Tibial nerve (tissue), 4 donors: Measurements from ENCODE around the gene ADGRG3. TPM values are rescaled to one million over a fixed set of nuclear protein-coding genes. Genes with fewer than 3 reads are reported as not detected.

Source experiments
- DNase-seq, 2 donors: peaks; one replicate each; pipeline ENCODE4 v3.0.0-alpha.2; 2019; ENCODE audit warnings: low spot score in 2 of 2
- H3K27ac ChIP-seq, 4 donors: fragments of 200-600 bp; sonication (generic) in 3 of 4; one replicate each; pipeline ENCODE4 v1.5.1; 2017 to 2019; ENCODE audit warnings: mild to moderate bottlenecking in 1 of 4
- H3K27me3 ChIP-seq, 2 donors: fragments of 200-600 bp; sonication (generic) in 1 of 2; one replicate each; pipeline versions ENCODE4 v1.5.1 to v1.6.0; 2017 to 2019
- H3K36me3 ChIP-seq, 3 donors: fragments of 200-600 bp; sonication (generic); one replicate each; pipeline ENCODE4 v1.5.1; 2018 to 2019
- H3K4me1 ChIP-seq, 4 donors: fragments of 200-600 bp; sonication (generic) in 3 of 4; one replicate each; pipeline ENCODE4 v1.5.1; 2017 to 2019
- H3K4me3 ChIP-seq, 4 donors: fragments of 200-600 bp; sonication (generic) in 3 of 4; one replicate each; pipeline ENCODE4 v1.5.1; 2017 to 2019; ENCODE audit warnings: mild to moderate bottlenecking in 1 of 4, moderate library complexity in 1 of 4
- H3K9me3 ChIP-seq, 4 donors: fragments of 200-600 bp; sonication (generic) in 3 of 4; one replicate each; pipeline ENCODE4 v1.5.1; 2017 to 2019
- CTCF ChIP-seq, 5 experiments: fragments of 200-600 bp in 3 of 5; fragments of 450-650 bp in 2 of 5; sonication (generic) in 3 of 5; IDR thresholded peaks; one replicate each; pipeline ENCODE4 v1.5.1; 2016 to 2019; ENCODE audit warnings: antibody characterized with exemption in 5 of 5, mild to moderate bottlenecking in 3 of 5, moderate library complexity in 2 of 5
- EP300 ChIP-seq, 2 donors: sonication (generic); formaldehyde crosslinking; IDR thresholded peaks; one replicate each; pipeline ENCODE4 v1.6.1; 2017; ENCODE audit warnings: antibody characterized with exemption in 2 of 2, mild to moderate bottlenecking in 1 of 2
- POLR2A ChIP-seq, 2 donors: fragments of 450-650 bp; IDR thresholded peaks; one replicate each; pipeline ENCODE4 v1.6.1; 2017; ENCODE audit warnings: antibody characterized with exemption in 2 of 2, mild to moderate bottlenecking in 2 of 2, moderate library complexity in 2 of 2
- WGBS, 2 donors: methylation state at CpG; one replicate each; pipeline ENCODE4 v1.1.5; 2018; 5-methylcytosine and 5-hydroxymethylcytosine counted together
- total RNA-seq, 4 donors: library from RNA; depleted of rRNA; stranded (reverse); fragments of >200 nt; gene quantifications; one replicate each; pipeline ENCODE4 v1.1.0, GENCODE V29; 2016

The ADGRG3 gene
- total RNA-seq, 4 donors from 2014 or later = 0.21 to 1.8 (median 0.90) TPM; not detected in 1

GRCh38 chr16:57683636-57684545, 15.8 kb downstream of the ADGRG3 start:
- Histone ChIP-seq H3K27me3 (no peaks in the 10 kb centered on the region), H3K27ac (no peak overlapping the region), H3K4me1 (no peaks in the 10 kb centered on the region), H3K4me3 (no peak overlapping the region), H3K9me3 (no peaks in the 10 kb centered on the region), H3K36me3 (no peaks in the 10 kb centered on the region)
- TF ChIP-seq EP300 (IDR thresholded peaks at IDR 0.05) = no peak
- no peak for TF ChIP-seq POLR2A (IDR thresholded peaks at IDR 0.05)
- TF ChIP-seq CTCF (IDR thresholded peaks at IDR 0.05) = no peak
- DNase-seq = no peak
- WGBS, 2 donors = 80 to 81% methylated on average over 18 of the region's 18 CpGs

- no peak for DNase-seq
- Histone ChIP-seq H3K9me3 (no peaks in the 10 kb centered on the region), H3K27me3 (no peaks in the 10 kb centered on the region), H3K4me3 (no peak overlapping the region), H3K4me1 (no peaks in the 10 kb centered on the region), H3K27ac (no peak overlapping the region), H3K36me3 (no peaks in the 10 kb centered on the region)
- 92% methylated on average over 8 of the region's 8 CpGs for WGBS, 2 donors
- TF ChIP-seq POLR2A (IDR thresholded peaks at IDR 0.05) = no peak
- no peak for TF ChIP-seq CTCF (IDR thresholded peaks at IDR 0.05)
- no peak for TF ChIP-seq EP300 (IDR thresholded peaks at IDR 0.05)
These were observed 16.7 kb downstream of the ADGRG3 start for GRCh38 chr16:57684626-57685358.

GRCh38 chr16:57685633-57686032, 17.5 kb downstream of the ADGRG3 start:
- H3K27me3 ChIP-seq = no peaks in the 10 kb centered on the region
- no peaks in the 10 kb centered on the region for H3K4me1 ChIP-seq
- H3K4me3 ChIP-seq = no peak overlapping the region
- no peak for TF ChIP-seq CTCF (IDR thresholded peaks at IDR 0.05)
- TF ChIP-seq POLR2A (IDR thresholded peaks at IDR 0.05) = no peak
- no peak for TF ChIP-seq EP300 (IDR thresholded peaks at IDR 0.05)
- no peak overlapping the region for H3K27ac ChIP-seq
- H3K36me3 ChIP-seq = no peaks in the 10 kb centered on the region
- no peaks in the 10 kb centered on the region for H3K9me3 ChIP-seq
- WGBS, 2 donors = 87% methylated on average over 11 of the region's 11 CpGs
- no peak for DNase-seq

GRCh38 chr16:57686577-57686976, 18.5 kb downstream of the ADGRG3 start:
- WGBS, 2 donors = 33 to 58% methylated on average over 4 of the region's 4 CpGs
- DNase-seq = no peak
- Histone ChIP-seq H3K36me3 (no peaks in the 10 kb centered on the region), H3K27ac (no peak overlapping the region), H3K9me3 (no peaks in the 10 kb centered on the region), H3K4me1 (no peaks in the 10 kb centered on the region), H3K27me3 (no peaks in the 10 kb centered on the region), H3K4me3 (no peak overlapping the region)
- TF ChIP-seq CTCF (IDR thresholded peaks at IDR 0.05) = no peak
- TF ChIP-seq EP300 (IDR thresholded peaks at IDR 0.05) = no peak
- no peak for TF ChIP-seq POLR2A (IDR thresholded peaks at IDR 0.05)
